GM19455 (cell line): Measurements from ENCODE around the gene SLC17A5.
A peak's percentile ranks its signal among the peaks of the same experiment; 100 is the strongest.
"Not testable (repeated sequence)": the region's sequence is repeated elsewhere in the genome, so short reads cannot be mapped to it uniquely, and the experiment has no call there.

ENCODE experiments used
- ATAC-seq: cut with Tn5 transposase; IDR thresholded peaks from one replicate; pipeline ENCODE4 v1.9.1; 2021; ENCODE audit not compliant: unreplicated experiment

Gene SLC17A5

DNA sequence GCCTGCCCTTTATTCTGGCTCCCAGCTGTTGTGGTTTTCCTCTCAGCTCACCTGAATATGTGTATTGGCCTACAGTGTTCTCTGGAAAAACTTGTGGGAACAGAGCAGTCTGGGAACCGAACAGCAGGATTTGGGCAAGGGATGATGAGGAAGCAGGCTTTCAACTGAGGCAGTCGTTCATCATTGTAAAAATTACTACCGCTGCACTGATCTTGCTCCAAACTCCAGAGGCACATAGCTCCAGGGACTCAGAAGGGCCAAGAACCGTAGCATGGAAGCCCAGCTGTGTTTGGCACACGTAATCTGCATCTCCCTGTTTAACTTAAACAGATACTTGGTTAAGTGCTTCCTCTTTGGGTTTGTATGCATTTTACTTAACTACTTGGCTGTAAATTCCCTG lies 84.7 kb downstream of the SLC17A5 start:
- no peak for ATAC-seq

DNA sequence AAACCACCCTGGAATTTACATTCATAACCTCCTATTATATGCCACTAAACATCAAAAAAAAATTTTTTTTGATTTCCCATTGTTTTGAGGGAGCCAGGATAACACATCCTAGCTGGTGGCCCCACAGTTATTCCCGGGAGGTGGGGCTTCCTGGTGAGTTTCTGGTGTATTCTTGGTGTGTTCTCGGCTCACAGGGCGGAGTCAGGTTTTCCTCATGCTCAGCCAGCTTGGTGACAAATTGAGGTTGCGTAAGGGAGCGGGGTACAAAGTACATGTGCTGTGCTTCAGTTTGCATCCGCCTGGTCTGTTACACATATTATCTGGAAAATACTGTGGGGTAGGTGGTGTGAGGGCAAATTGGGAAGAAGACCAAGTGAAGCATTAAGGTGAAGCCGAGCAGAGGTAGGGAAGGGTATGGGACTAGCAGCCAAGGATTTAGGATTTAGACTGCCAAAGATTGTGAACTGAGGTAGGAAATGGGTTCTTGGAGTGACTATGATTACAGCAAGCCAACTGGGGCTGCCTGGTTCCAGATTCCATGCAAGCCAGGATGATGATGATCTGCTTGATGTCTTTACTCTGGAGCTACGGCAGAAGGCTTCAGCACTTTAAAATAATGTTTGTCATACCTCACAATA lies 86.7 kb downstream of the SLC17A5 start:
- no peak for ATAC-seq

DNA sequence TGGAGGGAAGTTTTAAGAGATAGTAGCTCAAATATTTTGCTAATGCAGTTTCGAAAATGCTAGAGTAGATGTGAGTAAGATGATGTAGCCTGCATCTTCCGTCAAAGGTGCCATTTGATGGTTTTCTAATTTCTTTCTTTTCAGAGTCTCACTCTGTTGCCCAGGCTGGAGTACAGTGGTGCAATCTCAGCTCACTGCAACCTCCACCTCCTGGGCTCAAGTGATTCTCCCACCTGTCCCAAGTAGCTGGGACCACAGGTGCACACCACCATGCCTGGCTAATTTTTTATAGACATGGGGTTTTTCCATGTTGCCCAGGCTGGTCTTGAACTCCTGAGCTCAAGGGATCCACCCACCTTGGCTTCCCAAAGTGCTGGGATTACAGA lies 87.3 kb downstream of the SLC17A5 start:
- not testable (repeated sequence) for ATAC-seq

DNA sequence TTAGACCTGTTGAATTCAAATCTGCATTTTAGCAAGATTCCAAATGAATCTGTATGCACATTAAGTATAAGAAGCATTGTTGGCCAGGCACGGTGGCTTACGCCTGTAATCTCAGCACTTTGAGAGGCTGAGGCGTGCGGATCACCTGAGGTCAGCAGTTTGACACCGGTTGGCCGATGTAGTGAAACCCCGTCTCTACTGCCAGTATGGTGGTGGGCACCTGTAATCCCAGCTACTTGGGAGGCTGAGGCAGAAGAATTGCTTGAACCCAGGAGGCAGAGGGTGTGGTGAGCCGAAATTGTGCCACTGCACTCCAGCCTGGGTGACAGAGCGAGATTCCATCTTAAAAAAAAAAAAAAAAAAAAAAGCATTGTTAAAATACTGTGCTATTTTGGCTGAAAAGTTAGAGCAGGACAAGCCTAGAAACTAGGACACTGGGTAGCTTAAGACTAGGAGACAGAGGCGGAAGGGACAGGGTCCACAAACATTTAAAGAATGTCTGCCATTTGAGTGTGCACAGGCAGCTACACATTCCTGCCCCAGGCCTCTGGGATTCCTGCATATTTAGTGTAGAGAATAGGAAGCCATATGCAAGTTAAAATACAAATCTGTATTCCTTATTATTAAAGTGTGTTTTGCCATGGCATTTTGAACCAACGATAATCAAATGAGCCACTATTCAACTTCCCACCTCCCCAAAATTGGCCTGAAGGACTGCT lies 87.9 kb downstream of the SLC17A5 start:
- no peak for ATAC-seq

DNA sequence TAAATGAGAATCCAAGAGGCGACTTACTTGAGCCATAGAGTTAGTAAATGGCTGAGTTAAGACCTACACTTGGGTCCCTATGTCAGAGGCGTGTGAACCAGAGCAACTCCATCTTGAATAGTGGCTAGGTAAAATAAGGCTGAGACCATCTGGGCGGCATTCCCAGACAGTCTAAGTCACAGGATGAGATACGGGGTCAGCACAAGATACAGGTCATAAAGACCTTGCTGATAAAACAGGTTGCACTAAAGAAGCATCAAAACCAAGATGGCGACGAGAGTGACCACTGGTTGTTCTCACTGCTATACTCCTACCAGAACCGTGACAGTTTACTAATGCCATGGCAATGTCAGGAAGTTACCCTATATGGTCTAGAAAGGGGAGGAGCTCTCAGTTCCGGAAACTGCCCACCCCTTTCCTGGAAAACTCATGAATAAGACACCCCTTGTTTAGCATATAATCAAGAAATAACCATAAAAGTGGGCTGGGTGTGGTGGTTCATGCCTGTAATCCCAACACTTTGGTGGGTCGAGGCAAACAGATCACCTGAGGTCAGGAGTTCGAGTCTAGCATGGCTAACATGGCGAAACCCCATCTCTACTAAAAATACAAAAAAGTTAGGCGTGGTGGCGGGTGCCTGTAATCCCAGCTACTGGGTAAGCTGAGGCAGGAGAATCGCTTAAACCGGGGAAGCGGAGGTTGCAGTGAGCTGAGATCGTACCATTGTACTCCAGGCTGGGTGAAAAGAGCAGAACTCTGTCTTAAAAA lies 89.0 kb downstream of the SLC17A5 start:
- no peak for ATAC-seq

DNA sequence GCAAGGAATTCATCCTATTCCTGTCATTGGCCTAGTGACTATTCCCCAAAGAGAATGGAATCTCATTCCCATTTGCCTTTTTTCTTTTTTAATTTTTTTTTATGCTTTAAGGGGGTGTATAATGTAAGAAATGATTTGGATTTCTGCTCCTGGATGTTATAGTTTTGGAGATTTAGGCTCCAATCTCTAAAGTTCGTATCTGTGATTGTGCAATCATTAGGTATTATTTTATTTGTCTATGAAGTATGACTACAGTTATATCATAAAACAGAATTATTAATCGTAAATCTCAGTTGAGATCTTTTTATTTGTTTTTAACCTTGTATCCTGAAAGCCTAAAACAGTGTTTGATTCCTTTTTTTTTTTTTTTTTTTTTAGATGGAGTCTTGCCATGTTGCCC lies 91.2 kb downstream of the SLC17A5 start:
- no peak for ATAC-seq

DNA sequence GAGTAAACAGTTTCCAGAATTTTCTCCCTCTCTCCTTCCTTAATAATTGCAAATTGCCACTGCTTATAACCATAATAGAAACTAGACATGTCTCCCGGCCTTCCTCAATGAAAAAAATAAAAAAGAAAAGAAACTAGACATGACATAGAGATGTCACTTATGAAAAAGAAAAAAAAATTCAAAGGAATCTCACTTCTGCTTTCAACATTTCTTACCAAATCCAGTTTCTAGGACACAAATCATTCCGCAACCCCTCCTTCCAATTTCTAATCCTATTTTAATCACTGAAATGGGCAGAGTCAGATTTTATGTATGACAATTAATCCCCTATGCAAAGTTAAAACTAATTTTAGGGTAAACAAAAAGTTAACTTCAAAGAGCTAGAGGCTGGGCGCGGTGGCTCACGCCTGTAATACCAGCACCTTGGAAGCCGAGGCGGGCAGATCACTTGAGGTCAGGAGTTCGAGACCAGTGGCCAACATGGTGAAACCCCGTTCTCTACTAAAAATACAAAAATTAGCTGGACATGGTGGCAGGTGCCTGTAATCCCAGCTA lies 92.9 kb downstream of the SLC17A5 start:
- ATAC-seq, result peak; percentile 65

DNA sequence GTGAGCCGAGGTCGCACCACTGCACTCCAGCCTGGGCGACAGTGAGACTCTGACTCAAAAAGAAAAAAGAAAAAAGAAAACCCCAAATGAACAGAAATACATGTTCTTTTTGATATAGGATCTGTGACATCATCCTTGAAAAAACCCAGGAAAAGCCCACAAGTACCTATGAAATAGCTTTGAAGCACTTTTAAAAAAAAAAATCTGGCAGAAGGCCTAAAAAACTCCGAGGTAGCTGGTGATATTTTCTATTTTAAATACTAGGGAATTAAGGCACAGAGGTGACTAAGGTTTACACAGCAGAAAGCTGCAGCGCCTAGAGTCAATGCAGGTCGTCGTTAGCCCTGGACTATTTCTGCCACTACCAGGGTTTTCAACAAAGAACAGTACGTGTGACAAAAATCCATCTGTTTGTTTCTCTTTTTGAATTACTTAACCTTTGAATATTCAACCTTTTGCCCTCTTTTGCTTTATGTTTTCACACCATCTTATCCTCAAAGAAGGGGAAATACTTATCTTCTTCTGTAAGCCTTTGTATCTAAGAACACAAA lies 93.5 kb downstream of the SLC17A5 start:
- ATAC-seq, result peak; percentile 40

DNA sequence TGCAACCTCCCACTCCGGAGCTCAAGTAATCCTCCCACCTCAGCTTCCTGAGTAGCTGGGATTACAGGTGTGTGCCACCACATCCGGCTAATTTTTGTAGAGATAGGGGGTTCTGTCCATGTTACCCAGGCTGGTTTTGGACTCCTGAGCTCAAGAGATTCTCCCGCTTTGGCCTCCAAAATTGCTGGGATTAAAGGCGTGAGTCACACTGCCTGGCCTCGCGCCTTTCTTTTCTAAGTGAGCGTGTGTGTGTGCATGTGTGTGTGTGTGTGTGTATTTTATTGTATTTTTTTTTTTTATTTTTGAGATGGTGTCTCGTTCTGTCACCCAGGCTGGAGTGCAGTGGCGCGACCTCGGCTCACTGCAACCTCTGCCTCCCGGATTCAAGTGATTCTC lies 94.4 kb downstream of the SLC17A5 start:
- ATAC-seq, result not testable (repeated sequence)

DNA sequence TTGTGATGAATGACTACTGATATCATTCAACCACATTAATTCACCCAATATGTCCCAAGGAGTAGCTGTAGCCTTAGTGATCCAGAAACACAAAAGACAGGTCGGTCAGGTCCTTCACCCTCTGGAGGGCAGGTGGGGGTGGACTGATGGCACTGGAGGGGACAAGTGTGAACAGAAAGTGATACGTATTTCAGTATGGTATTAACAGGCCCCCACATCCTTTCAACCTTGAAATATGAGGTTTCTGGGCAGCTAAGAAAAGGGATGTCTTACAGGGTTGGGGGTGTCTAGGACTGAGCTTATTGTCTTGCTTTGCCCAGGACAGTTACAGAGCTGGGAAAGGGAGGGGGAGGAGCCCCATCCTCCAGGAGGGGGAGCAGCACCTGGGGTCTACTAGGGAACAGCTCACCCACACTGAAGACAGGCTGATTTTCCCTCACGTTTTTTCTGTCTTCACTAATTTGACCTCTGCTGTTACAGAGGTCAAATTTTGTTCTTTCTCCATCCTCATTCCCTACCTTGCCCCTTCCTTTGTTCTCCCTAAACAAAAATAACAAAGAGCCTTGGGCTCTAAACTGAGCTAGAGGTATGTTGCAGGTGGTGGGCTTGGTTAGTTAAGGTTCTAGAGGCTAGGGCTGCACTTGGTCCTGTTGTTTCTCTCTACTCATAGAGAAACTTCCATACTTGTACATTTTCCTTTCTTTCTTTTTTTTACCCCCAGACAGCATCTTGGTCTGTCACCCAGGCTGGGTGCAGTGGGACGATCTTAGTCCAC lies 95.0 kb downstream of the SLC17A5 start:
- no peak for ATAC-seq

DNA sequence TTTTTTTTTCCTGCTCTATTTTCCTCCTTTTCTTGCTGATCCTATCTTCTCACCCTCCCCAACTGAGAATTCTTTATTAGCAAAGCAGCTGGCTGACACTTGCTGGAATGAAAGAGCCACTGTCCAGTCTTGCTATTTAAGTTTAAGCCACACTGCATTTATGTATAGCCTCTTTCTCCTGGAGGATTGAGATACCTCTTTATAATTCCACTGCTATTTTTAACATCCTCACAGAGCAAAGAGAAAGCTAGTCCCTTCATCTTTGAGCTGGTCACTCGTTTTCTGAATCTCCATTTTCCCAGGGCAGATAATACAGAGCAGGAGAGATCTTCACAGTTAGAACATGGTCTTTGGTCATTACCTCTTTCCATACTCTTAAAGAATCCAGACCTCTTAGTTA lies 97.0 kb downstream of the SLC17A5 start:
- no peak for ATAC-seq

DNA sequence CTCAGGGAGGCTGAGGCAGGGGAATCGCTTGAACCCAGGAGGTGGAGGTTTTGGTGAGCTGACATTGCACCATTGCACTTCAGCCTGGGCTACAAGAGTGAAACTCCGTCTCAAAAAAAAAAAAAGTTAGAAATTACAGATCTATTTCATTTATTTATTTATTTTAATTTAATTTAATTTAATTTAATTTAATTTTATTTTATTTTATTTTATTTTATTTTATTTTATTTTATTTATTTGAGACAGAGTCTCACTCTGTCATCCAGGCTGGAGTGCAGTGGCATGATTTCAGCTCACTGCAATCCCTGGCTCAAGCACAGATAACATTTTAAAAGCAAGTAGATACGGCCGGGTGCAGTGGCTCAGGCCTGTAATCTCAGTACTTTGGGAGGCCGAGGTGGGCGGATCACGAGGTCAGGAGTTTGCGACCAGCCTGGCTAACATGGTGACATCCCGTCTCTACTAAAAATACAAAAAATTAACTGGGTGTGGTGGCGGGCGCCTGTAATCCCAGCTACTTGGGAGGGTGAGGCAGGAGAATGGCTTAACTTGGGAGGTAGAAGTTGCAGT lies 98.3 kb downstream of the SLC17A5 start:
- not testable (repeated sequence) for ATAC-seq

DNA sequence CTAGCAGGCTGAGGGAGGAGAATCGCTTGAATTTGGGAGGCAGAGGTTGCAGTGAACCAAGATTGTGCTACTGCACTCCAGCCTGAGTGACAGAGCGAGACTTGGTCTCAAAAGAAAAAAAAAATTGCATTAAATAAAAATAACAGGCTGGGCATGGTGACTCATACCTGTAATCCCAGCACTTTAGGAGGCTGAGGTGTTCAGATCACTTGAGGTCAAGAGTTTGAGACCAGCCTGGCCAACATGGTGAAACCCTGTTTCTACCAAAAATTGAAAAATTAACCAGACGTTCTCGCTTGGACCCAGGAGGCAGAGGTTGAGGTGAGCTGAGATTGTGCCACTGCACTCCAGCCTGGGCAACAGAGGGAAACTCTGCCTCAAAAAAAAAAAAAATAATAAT lies 102.7 kb downstream of the SLC17A5 start:
- ATAC-seq, result not testable (repeated sequence)

DNA sequence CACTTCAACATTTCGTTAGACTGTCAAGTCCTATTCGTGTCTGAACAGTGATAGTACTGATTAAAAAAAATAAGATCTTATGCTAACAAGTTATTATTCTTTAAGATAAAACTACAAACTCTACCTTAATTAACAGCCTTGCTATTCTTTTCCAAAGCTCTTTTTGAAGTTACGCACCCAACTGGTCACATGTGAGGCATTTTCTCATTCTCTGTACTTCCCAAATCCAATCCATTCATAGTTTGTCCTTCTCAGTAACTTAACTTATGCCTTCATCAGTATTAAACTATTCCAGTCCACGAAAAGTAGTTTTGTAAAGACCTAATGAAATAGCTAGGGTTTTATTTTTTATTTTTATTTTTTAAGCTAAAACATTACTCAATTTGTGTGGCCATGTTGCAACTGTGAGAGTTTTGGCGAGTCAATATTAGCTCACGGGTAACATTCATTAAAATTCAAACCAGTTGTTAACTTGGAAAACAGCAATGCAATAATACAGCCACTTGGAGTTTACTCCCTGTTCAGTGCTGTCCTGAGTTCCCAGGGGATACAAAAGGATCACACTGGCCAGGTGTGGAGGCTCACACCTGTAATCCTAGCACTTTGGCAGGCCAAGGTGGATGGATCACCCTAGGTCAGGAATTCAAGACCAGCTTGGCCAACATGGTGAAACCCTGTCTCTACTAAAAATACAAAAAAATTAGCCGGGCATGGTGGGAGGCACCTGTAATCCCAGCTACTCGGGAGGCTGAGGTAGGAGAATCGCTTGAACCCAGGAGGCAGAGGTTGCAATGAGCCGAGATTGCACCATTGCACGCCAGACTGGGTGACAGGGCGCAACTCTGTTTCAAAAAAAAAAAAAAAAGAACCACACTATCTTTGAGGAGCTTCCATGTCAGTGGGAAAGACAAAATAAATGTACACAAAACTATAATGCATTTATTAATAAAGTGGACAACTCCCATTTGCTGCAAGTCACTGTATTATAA lies 105.0 kb downstream of the SLC17A5 start:
- no peak for ATAC-seq

DNA sequence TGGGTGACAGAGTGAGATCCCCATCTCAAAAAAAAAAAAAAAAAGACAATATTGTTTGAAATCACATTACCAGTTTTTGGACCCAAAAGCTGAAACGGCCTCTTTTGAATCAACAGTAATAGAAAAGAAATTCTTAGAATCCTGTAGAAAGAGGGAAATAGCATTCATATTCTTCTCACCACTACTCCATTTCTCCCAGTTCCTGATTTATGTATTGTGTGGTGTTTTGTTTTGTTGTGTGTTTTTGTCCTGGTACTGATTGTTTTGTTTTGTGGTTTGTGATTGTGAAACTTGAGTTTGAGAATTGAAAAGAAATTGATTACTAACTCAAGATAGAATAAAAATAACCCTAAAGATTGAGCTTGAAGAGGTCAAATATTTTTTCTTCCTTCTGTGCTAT lies 106.8 kb downstream of the SLC17A5 start:
- ATAC-seq, result no peak
